AG04449 (cell line): Measurements from ENCODE around the gene TMEM181.

Source experiments
- CTCF ChIA-PET: fragments of 350-600 bp; formaldehyde crosslinking; extraction: SDS; loops from one replicate; lab custom pipeline; 2021; ENCODE audit warnings: antibody characterized with exemption; lab: Yijun Ruan, JAX
- POLR2A ChIA-PET: fragments of 400-600, 350-600 bp; formaldehyde crosslinking; extraction: SDS; loops from one replicate; lab custom pipeline; 2020; ENCODE audit warnings: antibody characterized with exemption, inconsistent platforms; lab: Yijun Ruan, JAX
- DNase-seq: peaks from one replicate; pipeline ENCODE4 v3.0.0-alpha.2; 2010; ENCODE audit warnings: low read depth, low spot score
- H3K4me3 ChIP-seq: 2 replicates; pipeline ENCODE4 v1.5.1; 2011; ENCODE audit warnings: low read depth, mild to moderate bottlenecking, control low read depth, low read length
- CTCF ChIP-seq: IDR thresholded peaks from one replicate; pipeline ENCODE4 v1.5.1; 2011; ENCODE audit warnings: mild to moderate bottlenecking, moderate library complexity, low read length, control low read depth, inconsistent platforms; ENCODE audit not compliant: insufficient read depth; ENCODE audit errors: missing control alignments

TMEM181 gene

GRCh38 chr6:158684745-158685324 is 124.9 kb downstream of the TMEM181 start:
- TF ChIP-seq CTCF: no peak
- H3K4me3 ChIP-seq: no peak overlapping the region
- ChIA-PET CTCF (interaction anchor here (0.7 kb wide), 1 partner anchor 463 kb away, joined by 3 read pairs; no protein-coding TSS in a partner anchor), POLR2A (no interaction called here)
- DNase-seq: no peak
